ENCODE measurements around the gene NIT1. TPM values are rescaled to one million over a fixed set of nuclear protein-coding genes. Genes with fewer than 3 reads are reported as not detected.

Gene NIT1
- total and polyA plus RNA-seq, 9 of the 15 experiments (the other 6 are each of a cell fraction or from before 2014, with no cell fraction given) = 18.4 to 76.0 (median 33.7) TPM

DNA sequence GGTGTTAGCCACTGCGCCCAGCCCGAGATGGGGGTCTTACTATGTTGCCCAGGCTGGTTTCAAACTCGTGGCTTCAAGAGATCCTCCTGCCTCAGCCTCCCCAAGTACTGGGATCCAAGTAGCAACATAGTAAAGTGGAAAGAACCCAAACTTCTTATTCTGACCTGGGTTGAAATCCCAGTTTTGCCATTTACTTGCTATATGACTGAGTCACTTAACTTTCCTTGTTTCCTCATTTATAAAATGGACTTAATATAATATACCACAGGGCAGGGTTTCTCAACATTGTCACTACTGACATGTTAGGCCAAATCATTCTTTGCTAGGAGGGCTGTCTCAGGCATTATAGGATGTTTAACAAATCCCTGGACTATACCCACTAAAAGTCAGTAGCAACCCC, 6.8 kb upstream of the NIT1 start:
- Histone ChIP-seq H3K4me2 (ENCODE audit: insufficient read depth, low read length) (no peak overlapping the region), H3K27me3 (ENCODE audit: control insufficient read depth in 2 of 2, insufficient read depth in 2 of 2, low read length in 2 of 2) (no peaks in the 10 kb centered on the region), H3K79me2 (ENCODE audit: control insufficient read depth, insufficient read depth, low read length) (peaks cover 95% of the 10 kb centered on the region), H4K20me1 (replicated peaks; ENCODE audit: control insufficient read depth, insufficient read depth, low read length) (no peaks in the 10 kb centered on the region; the same call in 1 of the 2 replicates), H2AFZ (ENCODE audit: low read depth, low read length) (no peak overlapping the region), H3K36me3 (ENCODE audit: control insufficient read depth, insufficient read depth, low read length) (peaks cover 82% of the 10 kb centered on the region), H3K4me1 (replicated peaks in 1 of 2; ENCODE audit: control insufficient read depth in 2 of 2, insufficient read depth in 2 of 2, low read length in 2 of 2) (peaks cover 4 to 26% of the 10 kb centered on the region in 2 experiments), H3K27ac (ENCODE audit: extremely low read depth, low read depth, low read length) (no peak overlapping the region), H3K9ac (ENCODE audit: insufficient read depth in 1 of 2, low read depth in 2 of 2, low read length in 2 of 2) (no peak overlapping the region), H3K9me1 (ENCODE audit: control insufficient read depth, insufficient read depth, low read length) (no peaks in the 10 kb centered on the region), H3K4me3 (no peak overlapping the region), H3K9me3 (replicated peaks; ENCODE audit: control insufficient read depth, insufficient read depth, low read depth, low read length) (no peaks in the 10 kb centered on the region)
- DNase-seq (ENCODE audit: extremely low read depth in 1 of 4, low spot score in 3 of 4) (no peak), FAIRE-seq (no peak), ATAC-seq (no peak)
- intact Hi-C loops (cut with micrococcal nuclease) (no loop called here), in situ Hi-C loops (cut with MboI) (no loop called here)
- ChIA-PET POLR2A (interaction anchor here (1.4 kb wide), 1 partner anchor 11 kb away, joined by 5 read pairs; no protein-coding TSS in a partner anchor), CTCF (ENCODE audit: low intra/inter-chr PET ratio) (interaction anchor here (0.6 kb wide), 1 partner anchor 110 kb away, joined by 3 read pairs; no protein-coding TSS in a partner anchor)
- no peak for TF ChIP-seq RCOR1 (IDR thresholded peaks at IDR 0.05; ENCODE audit: borderline replicate concordance in 1 of 2, low read depth in 2 of 2, low read length in 2 of 2)
- no peak for TF ChIP-seq GTF2E2 (tag; IDR thresholded peaks at IDR 0.05)
- no peak for TF ChIP-seq SMARCA5 (IDR thresholded peaks at IDR 0.05)
- TF ChIP-seq ZNF318 (IDR thresholded peaks at IDR 0.05; ENCODE audit: borderline replicate concordance in 1 of 2, low read depth in 1 of 2) = no peak
- TF ChIP-seq, protein P1, sequence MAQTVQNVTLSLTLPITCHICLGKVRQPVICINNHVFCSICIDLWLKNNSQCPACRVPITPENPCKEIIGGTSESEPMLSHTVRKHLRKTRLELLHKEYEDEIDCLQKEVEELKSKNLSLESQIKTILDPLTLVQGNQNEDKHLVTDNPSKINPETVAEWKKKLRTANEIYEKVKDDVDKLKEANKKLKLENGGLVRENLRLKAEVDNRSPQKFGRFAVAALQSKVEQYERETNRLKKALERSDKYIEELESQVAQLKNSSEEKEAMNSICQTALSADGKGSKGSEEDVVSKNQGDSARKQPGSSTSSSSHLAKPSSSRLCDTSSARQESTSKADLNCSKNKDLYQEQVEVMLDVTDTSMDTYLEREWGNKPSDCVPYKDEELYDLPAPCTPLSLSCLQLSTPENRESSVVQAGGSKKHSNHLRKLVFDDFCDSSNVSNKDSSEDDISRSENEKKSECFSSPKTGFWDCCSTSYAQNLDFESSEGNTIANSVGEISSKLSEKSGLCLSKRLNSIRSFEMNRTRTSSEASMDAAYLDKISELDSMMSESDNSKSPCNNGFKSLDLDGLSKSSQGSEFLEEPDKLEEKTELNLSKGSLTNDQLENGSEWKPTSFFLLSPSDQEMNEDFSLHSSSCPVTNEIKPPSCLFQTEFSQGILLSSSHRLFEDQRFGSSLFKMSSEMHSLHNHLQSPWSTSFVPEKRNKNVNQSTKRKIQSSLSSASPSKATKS (CRISPR knock-in tag; IDR thresholded peaks at IDR 0.05) = no peak
- WGBS (ENCODE audit: insufficient coverage, low coverage, missing lambda C conversion rate) = 93% methylated on average over 3 of the region's 3 CpGs
- BruUV-seq (replicated peaks) = no TSS peak

Measured in K562 (cell line).